GM12878 (cell line): ENCODE measurements around the gene DCDC1. TPM values are rescaled to one million over a fixed set of nuclear protein-coding genes. Genes with fewer than 3 reads are reported as not detected.

Source experiments
- ATAC-seq: fragments of 200-7000 bp; cut with Tn5 transposase; 3 replicates; pipeline ENCODE4 v1.9.1; 2020; ENCODE audit warnings: mild to moderate bottlenecking, moderate library complexity
- BruUV-seq: library from RNA; stranded (reverse); fragments of 400-500 nt; replicated peaks from 2 replicates; lab custom pipeline; 2021; lab: Mats Ljungman, UMichigan
- CTCF ChIA-PET: fragments of 300-600 bp; sonication (Branson Sonifier 250); formaldehyde crosslinking; extraction: SDS; loops from one replicate; lab custom pipeline; 2021; ENCODE audit warnings: inconsistent platforms; lab: Yijun Ruan, JAX
- POLR2A ChIA-PET: fragments of 350-600 bp; formaldehyde crosslinking; extraction: SDS; loops from one replicate; lab custom pipeline; 2021; ENCODE audit warnings: inconsistent platforms; lab: Charles Lee
- RAD21 ChIA-PET: fragments of 300-600 bp; sonication (Branson Sonifier 250); formaldehyde crosslinking; loops from one replicate; lab custom pipeline; 2023; ENCODE audit warnings: antibody characterized with exemption; ENCODE audit not compliant: unreplicated experiment; lab: Charles Lee
- SMC1A ChIA-PET: fragments of 300-600 bp; sonication (Branson Sonifier 250); formaldehyde crosslinking; loops from one replicate; lab custom pipeline; 2023; ENCODE audit not compliant: unreplicated experiment, uncharacterized antibody; lab: Charles Lee
- DNase-seq: peaks from one replicate; pipeline ENCODE4 v3.0.0-alpha.2; 2011; ENCODE audit warnings: low read depth, low spot score
- FAIRE-seq: peaks from 3 replicates; lab custom pipeline; 2011; peaks lifted over from hg19 to GRCh38; lab: Jason Lieb, UNC
- H2AFZ ChIP-seq: 2 replicates; pipeline ENCODE4 v1.6.0; 2011; ENCODE audit warnings: low read depth, low read length, control low read depth; ENCODE audit not compliant: control insufficient read depth
- H3K27ac ChIP-seq: 2 replicates; pipeline ENCODE4 v1.5.1; 2011; ENCODE audit warnings: control low read depth; ENCODE audit not compliant: control insufficient read depth, insufficient read depth
- H3K27me3 ChIP-seq, 2 experiments: replicated peaks in 1 of 2; 2 replicates each; pipeline versions ENCODE4 v1.6.0 to v1.6.1; 2011; ENCODE audit warnings: low read length in 1 of 2; ENCODE audit not compliant: control insufficient read depth in 2 of 2, insufficient read depth in 2 of 2
- H3K36me3 ChIP-seq, 2 experiments: 2 replicates each; pipeline ENCODE4 v1.5.1; 2011; ENCODE audit warnings: low read length in 1 of 2; ENCODE audit not compliant: control insufficient read depth in 2 of 2, insufficient read depth in 2 of 2
- H3K4me1 ChIP-seq: 2 replicates; pipeline ENCODE4 v1.6.1; 2011; ENCODE audit warnings: mild to moderate bottlenecking, low read length, moderate library complexity, mixed read lengths; ENCODE audit not compliant: control insufficient read depth, insufficient read depth
- H3K4me2 ChIP-seq: 2 replicates; pipeline ENCODE4 v1.6.0; 2011; ENCODE audit warnings: control low read depth; ENCODE audit not compliant: control insufficient read depth, insufficient read depth
- H3K4me3 ChIP-seq: fragments of 200-600 bp; sonication (generic); 2 replicates; pipeline ENCODE4 v1.5.1; 2016
- H3K79me2 ChIP-seq: 2 replicates; pipeline ENCODE4 v1.6.0; 2011; ENCODE audit warnings: low read length; ENCODE audit not compliant: control insufficient read depth, insufficient read depth
- H3K9ac ChIP-seq: 2 replicates; pipeline ENCODE4 v1.8.0; 2011; ENCODE audit warnings: low read length, control low read depth, mixed read lengths; ENCODE audit not compliant: control insufficient read depth, insufficient read depth
- H3K9me3 ChIP-seq: replicated peaks from 3 replicates; pipeline ENCODE4 v1.5.1; 2011; ENCODE audit warnings: mild to moderate bottlenecking, low read length; ENCODE audit not compliant: control insufficient read depth, insufficient read depth
- H4K20me1 ChIP-seq: 2 replicates; pipeline ENCODE4 v1.6.0; 2011; ENCODE audit not compliant: control insufficient read depth, insufficient read depth
- BCL11A ChIP-seq: IDR thresholded peaks from 2 replicates; pipeline ENCODE4 v1.6.1; 2011; ENCODE audit warnings: low read depth, low read length
- BHLHE40 ChIP-seq, 2 experiments: fragments of 450-650 bp in 1 of 2; IDR thresholded peaks; 2 replicates each; pipeline ENCODE4 v1.6.1; 2011 to 2017; ENCODE audit warnings: low read depth in 2 of 2, borderline replicate concordance in 1 of 2, improper control_type of control experiment in 1 of 2, low read length in 1 of 2, mild to moderate bottlenecking in 1 of 2
- PML ChIP-seq: IDR thresholded peaks from 2 replicates; pipeline ENCODE4 v1.6.1; 2012; ENCODE audit warnings: low read length, inconsistent platforms
- RELA ChIP-seq: fragments of 450-650 bp; IDR thresholded peaks from 2 replicates; pipeline ENCODE4 v1.8.0; 2014; ENCODE audit warnings: borderline replicate concordance; ENCODE audit not compliant: partially characterized antibody
- SMARCA5 ChIP-seq: fragments of 450-650 bp; IDR thresholded peaks from 2 replicates; pipeline ENCODE4 v1.6.1; 2017; ENCODE audit warnings: mild to moderate bottlenecking
- SPI1 ChIP-seq: IDR thresholded peaks from 2 replicates; pipeline ENCODE4 v1.6.1; 2011; ENCODE audit warnings: low read depth, mild to moderate bottlenecking, low read length, moderate library complexity, borderline replicate concordance; ENCODE audit not compliant: insufficient read depth
- SREBF1 ChIP-seq: IDR thresholded peaks from 2 replicates; pipeline ENCODE4 v1.6.1; 2012; ENCODE audit warnings: mild to moderate bottlenecking, low read length
- STAT1 ChIP-seq: fragments of 450-650 bp; conservative IDR thresholded peaks from 2 replicates; pipeline ENCODE4 v1.6.1; 2014; ENCODE audit warnings: antibody characterized with exemption, mild to moderate bottlenecking
- ZNF207 ChIP-seq: fragments of 450-650 bp; IDR thresholded peaks from 2 replicates; pipeline ENCODE4 v1.6.1; 2014; ENCODE audit warnings: antibody characterized with exemption, mild to moderate bottlenecking, borderline replicate concordance
- ZNF217 ChIP-seq: fragments of 450-650 bp; IDR thresholded peaks from 2 replicates; pipeline ENCODE4 v1.6.1; 2017; ENCODE audit warnings: antibody characterized with exemption, mild to moderate bottlenecking
- ZNF384 ChIP-seq: IDR thresholded peaks from 2 replicates; pipeline ENCODE4 v1.6.1; 2012; ENCODE audit warnings: low read depth, mild to moderate bottlenecking, low read length, improper control_type of control experiment, borderline replicate concordance
- ZZZ3 ChIP-seq: IDR thresholded peaks from 2 replicates; pipeline ENCODE4 v1.6.1; 2011; ENCODE audit warnings: low read depth; ENCODE audit not compliant: control insufficient read depth, insufficient read length
- WGBS: methylation state at CpG from one replicate; pipeline ENCODE4 v1.1.6; 2016; ENCODE audit warnings: low lambda C conversion rate; ENCODE audit not compliant: insufficient replicate concordance, insufficient coverage; ENCODE audit errors: missing lambda C conversion rate; 5-methylcytosine and 5-hydroxymethylcytosine counted together
- in situ Hi-C: fragments of 300-500 bp; cut with MboI; formaldehyde crosslinking; loops from 9 replicates; pipeline ENCODE4 v1.14.3; 2018; ENCODE audit warnings: mixed read lengths
- intact Hi-C: fragments of 100-400 bp; cut with micrococcal nuclease; formaldehyde crosslinking; loops from one replicate; pipeline ENCODE4 v1.14.2; 2022; ENCODE audit not compliant: unreplicated experiment
- polyA plus RNA-seq, 11 experiments: library from polyadenylated mRNA; depleted of rRNA in 4 of 11; unstranded in 6 of 11; stranded (reverse) in 5 of 11; fragments of >200 nt; fragmentation: Nextera tagmentation in 4 of 11; fragmentation: Illumina TruSeq in 1 of 11; extraction: Ambion mirVana in 4 of 11; extraction: Trizol in 1 of 11; gene quantifications; 1 replicate in 1 of 11; 2 replicates in 10 of 11; pipeline versions ENCODE4 v1.2.1 to v1.2.3, GENCODE V29; 2011 to 2016; ENCODE audit warnings: inconsistent platforms in 2 of 11, missing spikeins in 2 of 11, low read depth in 1 of 11
- total RNA-seq, 4 experiments: library from RNA; depleted of rRNA in 3 of 4; stranded (reverse); fragments of >200 nt in 3 of 4; fragmentation: Illumina TruSeq in 1 of 4; extraction: Trizol in 1 of 4; gene quantifications; 2 replicates each; pipeline versions ENCODE4 v1.2.1 to v1.2.3, GENCODE V29; 2013 to 2021
- TF ChIP-seq, protein P1 (sequence below): fragments of 150-350 bp; IDR thresholded peaks from 2 replicates; pipeline ENCODE4 v1.6.1; 2016; ENCODE audit warnings: low read depth, low read length
- TF ChIP-seq, protein P2 (sequence below): IDR thresholded peaks from 2 replicates; pipeline ENCODE4 v1.6.1; 2012; ENCODE audit warnings: low read depth, low read length, improper control_type of control experiment
- TF ChIP-seq, protein P3 (sequence below): fragments of 450-650 bp; IDR thresholded peaks from 2 replicates; pipeline ENCODE4 v1.6.1; 2017; ENCODE audit warnings: low read depth, mild to moderate bottlenecking, moderate library complexity

The DCDC1 gene
- total and polyA plus RNA-seq, 10 of the 15 experiments (the other 5 are each of a cell fraction or from before 2014, with no cell fraction given): not detected

GRCh38 chr11:31150011-31150410 lies 219.5 kb downstream of the DCDC1 start (continued):
- TF ChIP-seq RELA: no peak

GRCh38 chr11:31141789-31142188 lies 227.8 kb downstream of the DCDC1 start:
- SMC1A ChIA-PET: no interaction called here
- no peaks in the 10 kb centered on the region for H3K9me3 ChIP-seq
- RAD21 ChIA-PET: no interaction called here
- H2AFZ ChIP-seq: no peak overlapping the region
- no peak for FAIRE-seq
- no peak for DNase-seq
- intact Hi-C loops: no loop called here
- no peak for TF ChIP-seq STAT1
- TF ChIP-seq SREBF1: no peak
- TF ChIP-seq, protein P1, sequence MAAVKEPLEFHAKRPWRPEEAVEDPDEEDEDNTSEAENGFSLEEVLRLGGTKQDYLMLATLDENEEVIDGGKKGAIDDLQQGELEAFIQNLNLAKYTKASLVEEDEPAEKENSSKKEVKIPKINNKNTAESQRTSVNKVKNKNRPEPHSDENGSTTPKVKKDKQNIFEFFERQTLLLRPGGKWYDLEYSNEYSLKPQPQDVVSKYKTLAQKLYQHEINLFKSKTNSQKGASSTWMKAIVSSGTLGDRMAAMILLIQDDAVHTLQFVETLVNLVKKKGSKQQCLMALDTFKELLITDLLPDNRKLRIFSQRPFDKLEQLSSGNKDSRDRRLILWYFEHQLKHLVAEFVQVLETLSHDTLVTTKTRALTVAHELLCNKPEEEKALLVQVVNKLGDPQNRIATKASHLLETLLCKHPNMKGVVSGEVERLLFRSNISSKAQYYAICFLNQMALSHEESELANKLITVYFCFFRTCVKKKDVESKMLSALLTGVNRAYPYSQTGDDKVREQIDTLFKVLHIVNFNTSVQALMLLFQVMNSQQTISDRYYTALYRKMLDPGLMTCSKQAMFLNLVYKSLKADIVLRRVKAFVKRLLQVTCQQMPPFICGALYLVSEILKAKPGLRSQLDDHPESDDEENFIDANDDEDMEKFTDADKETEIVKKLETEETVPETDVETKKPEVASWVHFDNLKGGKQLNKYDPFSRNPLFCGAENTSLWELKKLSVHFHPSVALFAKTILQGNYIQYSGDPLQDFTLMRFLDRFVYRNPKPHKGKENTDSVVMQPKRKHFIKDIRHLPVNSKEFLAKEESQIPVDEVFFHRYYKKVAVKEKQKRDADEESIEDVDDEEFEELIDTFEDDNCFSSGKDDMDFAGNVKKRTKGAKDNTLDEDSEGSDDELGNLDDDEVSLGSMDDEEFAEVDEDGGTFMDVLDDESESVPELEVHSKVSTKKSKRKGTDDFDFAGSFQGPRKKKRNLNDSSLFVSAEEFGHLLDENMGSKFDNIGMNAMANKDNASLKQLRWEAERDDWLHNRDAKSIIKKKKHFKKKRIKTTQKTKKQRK: no peak
- no peak for TF ChIP-seq BHLHE40 (IDR thresholded peaks at IDR 0.05; ENCODE audit: borderline replicate concordance in 1 of 2, low read depth in 2 of 2, low read length in 1 of 2)
- no peak for TF ChIP-seq ZNF384
- TF ChIP-seq, protein P2, sequence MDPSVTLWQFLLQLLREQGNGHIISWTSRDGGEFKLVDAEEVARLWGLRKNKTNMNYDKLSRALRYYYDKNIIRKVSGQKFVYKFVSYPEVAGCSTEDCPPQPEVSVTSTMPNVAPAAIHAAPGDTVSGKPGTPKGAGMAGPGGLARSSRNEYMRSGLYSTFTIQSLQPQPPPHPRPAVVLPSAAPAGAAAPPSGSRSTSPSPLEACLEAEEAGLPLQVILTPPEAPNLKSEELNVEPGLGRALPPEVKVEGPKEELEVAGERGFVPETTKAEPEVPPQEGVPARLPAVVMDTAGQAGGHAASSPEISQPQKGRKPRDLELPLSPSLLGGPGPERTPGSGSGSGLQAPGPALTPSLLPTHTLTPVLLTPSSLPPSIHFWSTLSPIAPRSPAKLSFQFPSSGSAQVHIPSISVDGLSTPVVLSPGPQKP: no peak
- no peak for TF ChIP-seq ZZZ3
- TF ChIP-seq SPI1: no peak
- TF ChIP-seq, protein P3, sequence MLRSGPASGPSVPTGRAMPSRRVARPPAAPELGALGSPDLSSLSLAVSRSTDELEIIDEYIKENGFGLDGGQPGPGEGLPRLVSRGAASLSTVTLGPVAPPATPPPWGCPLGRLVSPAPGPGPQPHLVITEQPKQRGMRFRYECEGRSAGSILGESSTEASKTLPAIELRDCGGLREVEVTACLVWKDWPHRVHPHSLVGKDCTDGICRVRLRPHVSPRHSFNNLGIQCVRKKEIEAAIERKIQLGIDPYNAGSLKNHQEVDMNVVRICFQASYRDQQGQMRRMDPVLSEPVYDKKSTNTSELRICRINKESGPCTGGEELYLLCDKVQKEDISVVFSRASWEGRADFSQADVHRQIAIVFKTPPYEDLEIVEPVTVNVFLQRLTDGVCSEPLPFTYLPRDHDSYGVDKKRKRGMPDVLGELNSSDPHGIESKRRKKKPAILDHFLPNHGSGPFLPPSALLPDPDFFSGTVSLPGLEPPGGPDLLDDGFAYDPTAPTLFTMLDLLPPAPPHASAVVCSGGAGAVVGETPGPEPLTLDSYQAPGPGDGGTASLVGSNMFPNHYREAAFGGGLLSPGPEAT: no peak
- no peak for TF ChIP-seq ZNF217
- no peak for TF ChIP-seq SMARCA5
- TF ChIP-seq PML: no peak
- TF ChIP-seq ZNF207: no peak
- no peak for TF ChIP-seq BCL11A
- H3K27ac ChIP-seq: no peak overlapping the region
- no peak overlapping the region for H3K4me3 ChIP-seq
- 18% methylated on average over 6 of the region's 6 CpGs for WGBS
- H3K9ac ChIP-seq: no peak overlapping the region
- H3K36me3 ChIP-seq: no peaks in the 10 kb centered on the region
- no peaks in the 10 kb centered on the region for H3K79me2 ChIP-seq
- H3K4me1 ChIP-seq: no peaks in the 10 kb centered on the region
- H3K27me3 ChIP-seq: no peaks in the 10 kb centered on the region
- BruUV-seq: no TSS peak
- POLR2A ChIA-PET: no interaction called here
- no peaks in the 10 kb centered on the region for H4K20me1 ChIP-seq
- in situ Hi-C loops: no loop called here
- CTCF ChIA-PET: interaction anchor here (0.8 to 1.1 kb wide), 2 partner anchors 42 to 865 kb away, joined by 3 read pairs; no protein-coding TSS in a partner anchor
- no peak overlapping the region for H3K4me2 ChIP-seq
- no peak for ATAC-seq
